GM12873 (cell line): ENCODE measurements around the gene LDLRAD4.

Experiments
- CTCF ChIP-seq: IDR thresholded peaks from 2 replicates; pipeline ENCODE4 v1.5.1; 2012; ENCODE audit warnings: low read depth, mild to moderate bottlenecking, moderate library complexity, low read length, control low read depth; ENCODE audit not compliant: insufficient read depth; ENCODE audit errors: missing control alignments

The LDLRAD4 gene

GRCh38 chr18:13573750-13574149 is 355.2 kb downstream of the LDLRAD4 start:
- TF ChIP-seq CTCF = no peak

GRCh38 chr18:13574355-13574754 is 355.8 kb downstream of the LDLRAD4 start:
- no peak for TF ChIP-seq CTCF

- TF ChIP-seq CTCF = no peak
These were observed 356.2 kb downstream of the LDLRAD4 start for GRCh38 chr18:13574761-13575160.

- TF ChIP-seq CTCF = no peak
These were observed 358.0 kb downstream of the LDLRAD4 start for GRCh38 chr18:13576598-13576997.

GRCh38 chr18:13577091-13577697 is 358.6 kb downstream of the LDLRAD4 start:
- no peak for TF ChIP-seq CTCF

GRCh38 chr18:13577781-13578180 is 359.2 kb downstream of the LDLRAD4 start:
- TF ChIP-seq CTCF = no peak

GRCh38 chr18:13578400-13578799 is 359.8 kb downstream of the LDLRAD4 start:
- no peak for TF ChIP-seq CTCF

- TF ChIP-seq CTCF = no peak
These were observed 361.3 kb downstream of the LDLRAD4 start for GRCh38 chr18:13579874-13580273.
